Testis (tissue), 2 donors: ENCODE measurements around the gene TRMT2A.

Experiments
- POLR2A ChIP-seq: fragments of 450-650 bp; IDR thresholded peaks from one replicate; pipeline ENCODE4 v1.6.1; 2017; ENCODE audit warnings: antibody characterized with exemption, mild to moderate bottlenecking, moderate library complexity
- TF ChIP-seq, protein P1 (sequence below), 3 experiments: fragments of 450-650 bp in 2 of 3; fragments of 200-600 bp in 1 of 3; sonication (generic) in 1 of 3; IDR thresholded peaks; one replicate each; pipeline ENCODE4 v1.5.1; 2016 to 2019; ENCODE audit warnings: antibody characterized with exemption in 3 of 3, mild to moderate bottlenecking in 2 of 3, moderate library complexity in 1 of 3

DNA sequence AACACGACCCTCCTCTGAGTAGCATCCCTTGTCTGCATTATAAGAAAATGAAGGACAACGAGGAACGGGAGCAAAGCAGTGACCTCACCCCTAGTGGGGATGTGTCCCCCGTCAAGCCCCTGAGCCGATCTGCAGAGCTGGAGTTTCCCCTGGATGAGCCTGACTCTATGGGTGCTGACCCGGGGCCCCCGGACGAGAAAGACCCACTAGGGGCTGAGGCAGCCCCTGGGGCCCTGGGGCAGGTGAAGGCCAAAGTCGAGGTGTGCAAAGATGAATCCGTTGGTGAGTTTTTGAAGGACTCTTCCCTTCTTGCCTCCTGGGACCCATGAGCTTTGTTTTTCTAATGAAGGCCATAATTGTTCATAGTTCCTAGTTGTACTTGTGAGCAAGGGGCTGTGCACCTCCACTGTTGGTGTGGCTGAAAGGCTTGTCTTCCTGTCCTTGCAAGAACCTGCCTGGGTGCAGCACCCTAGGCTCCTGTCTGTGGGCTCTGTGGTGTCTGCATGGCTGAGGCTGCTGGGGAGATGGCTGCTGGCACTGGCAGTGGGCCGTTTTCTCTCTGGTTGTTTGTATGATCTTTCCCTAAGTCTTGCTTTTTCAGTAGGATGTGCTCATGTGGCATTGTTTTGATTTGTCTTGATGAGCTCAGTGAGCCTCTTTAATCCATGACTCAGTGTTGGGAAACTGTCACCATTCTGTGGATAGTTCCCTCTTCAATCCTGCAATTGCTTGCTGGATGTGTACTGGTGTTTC lies 26.9 kb downstream of the TRMT2A start:
- TF ChIP-seq, protein P1, sequence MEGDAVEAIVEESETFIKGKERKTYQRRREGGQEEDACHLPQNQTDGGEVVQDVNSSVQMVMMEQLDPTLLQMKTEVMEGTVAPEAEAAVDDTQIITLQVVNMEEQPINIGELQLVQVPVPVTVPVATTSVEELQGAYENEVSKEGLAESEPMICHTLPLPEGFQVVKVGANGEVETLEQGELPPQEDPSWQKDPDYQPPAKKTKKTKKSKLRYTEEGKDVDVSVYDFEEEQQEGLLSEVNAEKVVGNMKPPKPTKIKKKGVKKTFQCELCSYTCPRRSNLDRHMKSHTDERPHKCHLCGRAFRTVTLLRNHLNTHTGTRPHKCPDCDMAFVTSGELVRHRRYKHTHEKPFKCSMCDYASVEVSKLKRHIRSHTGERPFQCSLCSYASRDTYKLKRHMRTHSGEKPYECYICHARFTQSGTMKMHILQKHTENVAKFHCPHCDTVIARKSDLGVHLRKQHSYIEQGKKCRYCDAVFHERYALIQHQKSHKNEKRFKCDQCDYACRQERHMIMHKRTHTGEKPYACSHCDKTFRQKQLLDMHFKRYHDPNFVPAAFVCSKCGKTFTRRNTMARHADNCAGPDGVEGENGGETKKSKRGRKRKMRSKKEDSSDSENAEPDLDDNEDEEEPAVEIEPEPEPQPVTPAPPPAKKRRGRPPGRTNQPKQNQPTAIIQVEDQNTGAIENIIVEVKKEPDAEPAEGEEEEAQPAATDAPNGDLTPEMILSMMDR (IDR thresholded peaks at IDR 0.05) = no peak
- no peak for TF ChIP-seq POLR2A
